HL-60 (cell line): Measurements from ENCODE around the gene STK25.

Experiments
- CTCF ChIP-seq: IDR thresholded peaks from one replicate; pipeline ENCODE4 v1.5.1; 2011; ENCODE audit warnings: low read length, control low read depth, inconsistent platforms; ENCODE audit not compliant: insufficient read depth
- POLR2AphosphoS5 ChIP-seq: IDR thresholded peaks from 2 replicates; pipeline ENCODE4 v1.6.1; 2012; ENCODE audit warnings: low read depth

DNA sequence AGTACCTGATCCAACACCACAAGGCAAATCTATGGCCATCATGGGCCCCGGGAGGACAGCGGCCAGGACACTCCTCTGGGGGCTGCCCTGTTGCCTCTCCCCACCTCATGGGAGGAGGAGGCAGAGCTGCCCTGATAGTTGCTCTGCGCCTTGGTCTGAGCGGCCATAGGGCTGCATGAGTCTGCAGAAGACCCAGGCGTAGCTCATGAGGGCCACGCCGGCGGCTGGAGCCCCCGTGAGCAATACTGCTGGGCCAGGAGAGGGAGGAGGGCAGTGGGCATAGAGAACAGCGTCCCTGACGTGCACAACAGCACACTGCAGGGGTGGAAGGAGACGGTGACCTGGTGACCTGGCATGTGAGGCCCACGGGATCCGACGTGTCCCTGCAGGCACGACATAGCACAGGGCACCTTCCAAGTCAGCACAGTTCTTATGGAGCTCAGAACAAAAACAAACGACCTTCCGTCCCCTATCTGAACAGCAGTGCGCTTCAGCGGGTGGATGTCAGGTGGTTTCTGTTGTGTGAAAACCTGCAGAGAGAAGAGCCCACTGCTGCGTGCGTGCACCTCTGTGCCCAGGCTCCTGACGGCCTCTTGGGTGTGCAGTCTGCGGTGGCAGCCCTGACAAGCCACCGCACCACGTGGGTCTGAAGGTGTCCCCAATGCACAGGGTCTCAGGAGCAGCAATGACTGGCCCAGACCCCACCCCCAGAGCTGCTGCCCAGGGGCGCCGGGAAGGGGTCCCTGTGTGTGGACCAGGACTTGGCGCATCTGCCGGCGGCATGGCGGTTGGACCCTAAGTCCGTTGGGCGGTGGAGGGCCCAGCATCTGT lies 13.0 kb downstream of the STK25 start:
- TF ChIP-seq CTCF = no peak
- TF ChIP-seq POLR2AphosphoS5 = no peak
